Esophagus muscularis mucosa (tissue), 4 donors: ENCODE results near the gene SERPINB1. TPM values are rescaled to one million over a fixed set of nuclear protein-coding genes. Genes with fewer than 3 reads are reported as not detected.
"Not testable (repeated sequence)": the region's sequence is repeated elsewhere in the genome, so short reads cannot be mapped to it uniquely, and the experiment has no call there.

Experiments used
- DNase-seq: peaks from one replicate; pipeline ENCODE4 v3.0.0-alpha.2; 2017; ENCODE audit errors: extremely low spot score
- H3K27ac ChIP-seq, 4 donors: fragments of 200-600 bp; sonication (generic); replicated peaks in 1 of 4; 1 replicate in 3 of 4; 2 replicates in 1 of 4; pipeline ENCODE4 v1.5.1; 2016 to 2019; ENCODE audit warnings: mild to moderate bottlenecking in 1 of 4
- H3K27me3 ChIP-seq, 4 donors: fragments of 200-600 bp; sonication (generic); one replicate each; pipeline versions ENCODE4 v1.5.1 to v1.6.0; 2016 to 2019
- H3K36me3 ChIP-seq, 4 donors: fragments of 200-600 bp; sonication (generic); one replicate each; pipeline ENCODE4 v1.5.1; 2016 to 2019
- H3K4me1 ChIP-seq, 4 donors: fragments of 200-600 bp; sonication (generic); one replicate each; pipeline ENCODE4 v1.5.1; 2016 to 2019
- H3K4me3 ChIP-seq, 4 donors: fragments of 200-600 bp; sonication (generic); 1 replicate in 2 of 4; 2 replicates in 2 of 4; pipeline ENCODE4 v1.5.1; 2016 to 2019; ENCODE audit warnings: mild to moderate bottlenecking in 4 of 4, moderate library complexity in 1 of 4
- H3K9me3 ChIP-seq, 4 donors: fragments of 200-600 bp; sonication (generic); 1 replicate in 3 of 4; 2 replicates in 1 of 4; pipeline ENCODE4 v1.5.1; 2016 to 2019
- EP300 ChIP-seq: sonication (generic); formaldehyde crosslinking; IDR thresholded peaks from one replicate; pipeline ENCODE4 v1.6.1; 2017; ENCODE audit warnings: antibody characterized with exemption
- POLR2A ChIP-seq: fragments of 450-650 bp; IDR thresholded peaks from one replicate; pipeline ENCODE4 v1.6.1; 2017; ENCODE audit warnings: antibody characterized with exemption, moderate library complexity, mild to moderate bottlenecking, low read depth
- POLR2AphosphoS5 ChIP-seq, 2 donors: sonication (generic); formaldehyde crosslinking; IDR thresholded peaks; one replicate each; pipeline ENCODE4 v1.6.1; 2017; ENCODE audit warnings: antibody characterized with exemption in 2 of 2
- WGBS: methylation state at CpG from one replicate; pipeline ENCODE4 v1.1.5; 2018; 5-methylcytosine and 5-hydroxymethylcytosine counted together
- intact Hi-C: fragments of 100-400 bp; cut with DNase I; formaldehyde crosslinking; loops from one replicate; pipeline ENCODE4 v1.15.1; 2023
- total RNA-seq, 4 donors: library from RNA; depleted of rRNA; stranded (reverse); fragments of >200 nt; gene quantifications; one replicate each; pipeline versions ENCODE4 v1.1.0 to v1.2.1, GENCODE V29; 2016
- TF ChIP-seq, protein P1 (sequence below), 3 experiments: fragments of 200-600 bp in 2 of 3; fragments of 450-650 bp in 1 of 3; sonication (generic) in 2 of 3; IDR thresholded peaks; one replicate each; pipeline ENCODE4 v1.5.1; 2017 to 2019; ENCODE audit warnings: antibody characterized with exemption in 3 of 3, mild to moderate bottlenecking in 2 of 3, moderate library complexity in 1 of 3

Gene SERPINB1
- total RNA-seq, 4 donors from 2014 or later: 23.3 to 123 (median 29.9) TPM

DNA sequence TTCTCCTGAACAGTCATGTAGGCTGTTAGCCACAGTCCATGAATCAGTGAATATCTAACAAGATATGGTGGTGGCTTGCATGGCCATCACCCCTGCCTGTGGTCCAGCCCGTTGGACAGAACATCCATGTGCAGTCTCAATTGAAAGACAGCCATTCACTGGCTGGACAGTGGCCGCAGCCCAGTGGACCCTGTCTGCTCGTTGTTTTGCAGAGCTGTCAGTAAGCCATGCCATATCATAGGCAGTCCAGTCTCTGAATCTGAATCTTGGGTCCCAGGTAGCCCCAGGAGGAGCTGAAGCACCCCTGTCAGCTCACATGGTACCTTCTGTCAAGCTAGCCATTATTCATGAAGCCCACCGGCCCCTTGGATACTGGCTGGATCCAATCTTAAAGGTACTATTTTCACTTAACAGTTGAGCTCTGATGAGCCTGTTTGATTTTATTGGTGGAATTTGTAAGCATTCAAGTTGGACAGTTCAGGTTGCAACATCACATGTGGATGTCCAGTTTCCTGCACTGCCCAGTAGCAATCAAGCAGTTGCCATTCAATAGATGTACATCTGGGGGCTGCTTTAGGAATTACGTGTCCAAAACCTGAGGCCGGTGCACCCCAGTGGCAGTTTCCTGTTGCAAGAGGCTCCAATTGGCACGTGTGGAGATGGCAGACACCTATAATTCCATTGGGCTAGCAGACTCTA lies 37.8 kb downstream of the SERPINB1 start:
- no peaks in the 10 kb centered on the region for H3K36me3 ChIP-seq
- H3K4me1 ChIP-seq: peaks cover 0 to 6% (median 2%) of the 10 kb centered on the region in 4 donors
- 89% methylated on average over 5 of the region's 7 CpGs for WGBS
- no peak overlapping the region for H3K4me3 ChIP-seq
- no peak for TF ChIP-seq POLR2AphosphoS5 (IDR thresholded peaks at IDR 0.05)
- no peak for TF ChIP-seq EP300
- TF ChIP-seq, protein P1, sequence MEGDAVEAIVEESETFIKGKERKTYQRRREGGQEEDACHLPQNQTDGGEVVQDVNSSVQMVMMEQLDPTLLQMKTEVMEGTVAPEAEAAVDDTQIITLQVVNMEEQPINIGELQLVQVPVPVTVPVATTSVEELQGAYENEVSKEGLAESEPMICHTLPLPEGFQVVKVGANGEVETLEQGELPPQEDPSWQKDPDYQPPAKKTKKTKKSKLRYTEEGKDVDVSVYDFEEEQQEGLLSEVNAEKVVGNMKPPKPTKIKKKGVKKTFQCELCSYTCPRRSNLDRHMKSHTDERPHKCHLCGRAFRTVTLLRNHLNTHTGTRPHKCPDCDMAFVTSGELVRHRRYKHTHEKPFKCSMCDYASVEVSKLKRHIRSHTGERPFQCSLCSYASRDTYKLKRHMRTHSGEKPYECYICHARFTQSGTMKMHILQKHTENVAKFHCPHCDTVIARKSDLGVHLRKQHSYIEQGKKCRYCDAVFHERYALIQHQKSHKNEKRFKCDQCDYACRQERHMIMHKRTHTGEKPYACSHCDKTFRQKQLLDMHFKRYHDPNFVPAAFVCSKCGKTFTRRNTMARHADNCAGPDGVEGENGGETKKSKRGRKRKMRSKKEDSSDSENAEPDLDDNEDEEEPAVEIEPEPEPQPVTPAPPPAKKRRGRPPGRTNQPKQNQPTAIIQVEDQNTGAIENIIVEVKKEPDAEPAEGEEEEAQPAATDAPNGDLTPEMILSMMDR (IDR thresholded peaks at IDR 0.05): no peak
- no peak for TF ChIP-seq POLR2A
- H3K27ac ChIP-seq: no peak overlapping the region
- H3K27me3 ChIP-seq: no peaks in the 10 kb centered on the region
- H3K9me3 ChIP-seq: no peaks in the 10 kb centered on the region
- DNase-seq: peak; percentile 68
- intact Hi-C loops: no loop called here

DNA sequence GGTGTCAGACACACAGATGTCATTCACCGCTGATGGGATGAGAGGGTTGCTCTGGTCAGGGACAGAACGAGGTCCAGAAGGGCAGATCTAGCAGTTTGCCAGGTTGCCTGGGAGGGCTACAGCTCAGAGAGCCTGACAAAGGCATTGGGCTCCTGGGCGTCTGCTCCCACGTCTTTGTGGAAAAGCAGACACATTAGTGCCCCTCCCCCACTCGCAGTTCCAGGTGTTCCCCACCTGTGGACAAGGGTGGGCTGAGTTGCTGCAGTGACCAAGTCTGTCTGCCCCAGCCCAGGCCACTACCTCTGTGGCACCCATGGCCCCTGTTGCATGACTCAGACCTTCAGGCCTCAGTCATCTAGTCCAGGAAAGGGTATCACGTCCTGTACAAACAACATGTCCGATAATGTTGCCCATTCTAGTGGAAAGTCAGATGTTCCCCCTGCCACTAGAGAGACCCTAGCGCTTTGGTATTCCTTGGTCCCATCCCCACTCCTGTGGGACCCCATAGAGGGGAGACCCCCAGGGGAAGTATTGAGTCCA lies 39.1 kb downstream of the SERPINB1 start:
- Histone ChIP-seq H3K27me3 (no peaks in the 10 kb centered on the region), H3K27ac (no peak overlapping the region), H3K36me3 (no peaks in the 10 kb centered on the region), H3K4me3 (no peak overlapping the region), H3K4me1 (peaks cover 6 to 13% (median 10%) of the 10 kb centered on the region in 4 donors), H3K9me3 (no peaks in the 10 kb centered on the region)
- 100% methylated on average over 1 of the region's 8 CpGs for WGBS
- intact Hi-C loops: no loop called here
- DNase-seq: no peak
- TF ChIP-seq, protein P1 (IDR thresholded peaks at IDR 0.05): no peak
- TF ChIP-seq POLR2A: no peak
- no peak for TF ChIP-seq POLR2AphosphoS5 (IDR thresholded peaks at IDR 0.05)
- no peak for TF ChIP-seq EP300

DNA sequence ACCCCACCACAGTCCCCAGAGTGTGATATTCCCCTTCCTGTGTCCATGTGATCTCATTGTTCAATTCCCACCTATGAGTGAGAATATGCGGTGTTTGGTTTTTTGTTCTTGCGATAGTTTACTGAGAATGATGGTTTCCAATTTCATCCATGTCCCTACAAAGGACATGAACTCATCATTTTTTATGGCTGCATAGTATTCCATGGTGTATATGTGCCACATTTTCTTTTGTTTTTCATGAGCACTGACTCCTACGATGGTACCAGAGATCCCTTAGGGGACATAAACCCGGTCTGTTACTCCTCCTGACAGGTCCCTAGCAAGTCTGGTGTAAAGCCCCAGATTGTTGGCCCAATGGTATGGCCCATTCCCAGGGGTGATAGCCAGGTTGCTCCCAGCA lies 40.0 kb downstream of the SERPINB1 start:
- H3K27me3 ChIP-seq, H3K9me3 ChIP-seq, DNase-seq, intact Hi-C loops, H3K36me3 ChIP-seq, H3K4me3 ChIP-seq, H3K27ac ChIP-seq: not testable (repeated sequence)
- H3K4me1 ChIP-seq: peaks cover 6 to 21% (median 18%) of the 10 kb centered on the region in 4 donors
- 89% methylated on average over 2 of the region's 4 CpGs for WGBS

DNA sequence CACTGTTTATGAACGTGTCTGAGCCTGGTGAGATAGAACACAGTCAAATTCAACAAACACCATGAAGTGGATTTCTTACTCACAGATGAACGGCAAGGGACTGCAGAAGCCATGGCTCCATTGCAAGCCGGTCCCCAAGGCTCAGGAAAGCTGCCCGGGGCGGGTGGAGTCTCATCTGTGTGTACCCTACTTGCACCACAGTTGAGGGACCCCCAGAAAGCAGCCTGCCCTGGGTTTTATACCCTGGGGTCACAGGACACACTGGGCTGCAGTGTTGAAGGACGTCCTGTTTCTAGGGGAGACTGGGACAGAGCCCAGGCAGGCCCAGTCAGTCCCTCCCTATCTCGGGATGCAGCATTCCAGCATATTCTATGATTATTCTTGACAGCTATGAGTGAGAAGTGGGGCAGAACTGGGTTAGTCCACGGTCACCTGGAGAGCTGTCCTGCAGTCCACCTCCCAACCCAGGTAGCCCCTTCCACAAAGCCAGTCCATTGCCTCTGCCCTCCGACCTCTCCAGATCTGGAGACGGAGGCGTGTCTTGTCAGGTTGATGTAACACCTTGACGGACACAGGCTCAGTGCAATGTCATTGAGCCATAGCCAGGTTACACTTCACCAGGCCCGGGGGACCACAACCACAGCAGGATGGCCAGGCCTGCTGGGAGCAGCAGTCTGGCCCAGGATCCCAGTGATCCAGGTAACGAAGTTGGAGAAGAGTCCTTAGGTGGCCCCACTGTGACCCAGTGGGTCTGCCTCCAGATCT lies 40.9 kb downstream of the SERPINB1 start:
- no peak overlapping the region for H3K27ac ChIP-seq
- H3K4me3 ChIP-seq: no peak overlapping the region
- peaks cover 0 to 3% (median 0%) of the 10 kb centered on the region in 4 donors for H3K36me3 ChIP-seq
- peaks cover 6 to 21% (median 18%) of the 10 kb centered on the region in 4 donors for H3K4me1 ChIP-seq
- intact Hi-C loops: no loop called here
- TF ChIP-seq POLR2AphosphoS5 (IDR thresholded peaks at IDR 0.05): no peak
- H3K9me3 ChIP-seq: no peaks in the 10 kb centered on the region
- H3K27me3 ChIP-seq: no peaks in the 10 kb centered on the region
- WGBS: 99% methylated on average over 11 of the region's 14 CpGs
- no peak for DNase-seq

DNA sequence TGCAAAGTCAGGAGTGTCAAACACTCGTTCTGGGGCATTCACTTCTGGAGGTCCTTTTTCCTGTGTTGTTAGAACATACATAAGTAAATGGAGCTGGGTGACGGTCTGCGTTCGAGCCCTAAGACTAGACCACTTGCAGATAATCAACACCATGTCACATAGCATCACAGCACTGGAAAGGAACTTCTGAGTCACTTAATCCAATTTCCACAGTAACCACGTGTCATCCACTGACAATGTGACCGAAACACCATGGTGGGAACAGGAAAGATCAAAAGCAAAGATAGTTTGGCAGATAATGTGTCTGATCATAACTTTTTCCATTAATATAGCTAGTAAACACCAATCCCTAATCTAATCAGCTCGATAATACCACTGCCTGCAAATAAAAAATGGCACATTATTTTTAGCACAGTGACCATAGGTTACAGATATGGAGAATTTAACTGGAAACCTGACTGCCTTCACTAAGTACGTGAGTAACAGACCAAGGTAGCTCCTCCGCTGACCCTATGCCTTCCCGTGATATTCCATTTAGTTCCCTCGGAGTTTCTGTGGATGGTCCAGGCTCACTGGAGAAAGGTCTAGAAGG lies 41.6 kb downstream of the SERPINB1 start:
- Histone ChIP-seq H3K4me1 (peaks cover 6 to 21% (median 18%) of the 10 kb centered on the region in 4 donors), H3K27ac (no peak overlapping the region), H3K27me3 (no peaks in the 10 kb centered on the region), H3K4me3 (no peak overlapping the region), H3K36me3 (peaks cover 0 to 4% (median 0%) of the 10 kb centered on the region in 4 donors), H3K9me3 (no peaks in the 10 kb centered on the region)
- TF ChIP-seq, protein P1 (IDR thresholded peaks at IDR 0.05): no peak
- TF ChIP-seq POLR2AphosphoS5 (IDR thresholded peaks at IDR 0.05): no peak
- TF ChIP-seq EP300: no peak
- TF ChIP-seq POLR2A: no peak
- peak; percentile 85 for DNase-seq
- intact Hi-C loops: no loop called here
- 78% methylated on average over 11 of the region's 11 CpGs for WGBS
